Rectal smooth muscle tissue (tissue), 1 donor: Measurements from ENCODE around the gene TMEM187.

Experiments used
- H3K27ac ChIP-seq: one replicate; pipeline ENCODE4 v1.7.0; 2013; ENCODE audit warnings: low read depth, low read length, inconsistent platforms
- H3K27me3 ChIP-seq: one replicate; pipeline ENCODE4 v1.7.0; 2013; ENCODE audit warnings: low read length; ENCODE audit not compliant: control insufficient read depth, insufficient read depth
- H3K36me3 ChIP-seq: one replicate; pipeline ENCODE4 v1.7.0; 2013; ENCODE audit warnings: low read length; ENCODE audit not compliant: control insufficient read depth, insufficient read depth
- H3K4me1 ChIP-seq: one replicate; pipeline ENCODE4 v1.7.0; 2013; ENCODE audit warnings: low read length; ENCODE audit not compliant: control insufficient read depth, insufficient read depth
- H3K4me3 ChIP-seq: one replicate; pipeline ENCODE4 v1.7.0; 2013; ENCODE audit warnings: low read length
- H3K9ac ChIP-seq: one replicate; pipeline ENCODE4 v1.7.0; 2013; ENCODE audit warnings: low read length

TMEM187 gene

GRCh38 chrX:154018518-154019060 is 46.0 kb downstream of the TMEM187 start:
- H3K4me1 ChIP-seq: no peaks in the 10 kb centered on the region
- H3K27me3 ChIP-seq: peaks cover 2% of the 10 kb centered on the region
- H3K27ac ChIP-seq: no peak overlapping the region
- peak overlapping the region; percentile 61 for H3K4me3 ChIP-seq
- no peak overlapping the region for H3K9ac ChIP-seq
- no peaks in the 10 kb centered on the region for H3K36me3 ChIP-seq

- Histone ChIP-seq H3K4me1 (no peaks in the 10 kb centered on the region), H3K4me3 (peak overlapping the region; percentile 61), H3K27me3 (peaks cover 2% of the 10 kb centered on the region), H3K36me3 (no peaks in the 10 kb centered on the region), H3K9ac (no peak overlapping the region), H3K27ac (peak overlapping the region; percentile 65)
Measured at GRCh38 chrX:154019061-154019621, 46.6 kb downstream of the TMEM187 start.

- Histone ChIP-seq H3K4me3 (peak within 1 kb of the TSS; percentile 61), H3K4me1 (no peaks in the 10 kb centered on the region), H3K9ac (peak within 1 kb of the TSS; percentile 10), H3K27me3 (peaks cover 2% of the 10 kb centered on the region), H3K27ac (peak within 1 kb of the TSS; percentile 71), H3K36me3 (no peaks in the 10 kb centered on the region)
Measured at GRCh38 chrX:154019633-154020528, 47.3 kb downstream of the TMEM187 start, which contains the start of gene IRAK1. IRAK1 (minus strand) TSS chrX:154019902; CDS start chrX:154019812, 90 bp downstream.

- Histone ChIP-seq H3K27me3 (peaks cover 2% of the 10 kb centered on the region), H3K27ac (peak overlapping the region; percentile 71), H3K4me1 (no peaks in the 10 kb centered on the region), H3K4me3 (peak overlapping the region; percentile 61), H3K9ac (peak overlapping the region; percentile 10), H3K36me3 (no peaks in the 10 kb centered on the region)
Measured at GRCh38 chrX:154020536-154021115, 48.1 kb downstream of the TMEM187 start.

GRCh38 chrX:154021131-154021611 is 48.6 kb downstream of the TMEM187 start:
- Histone ChIP-seq H3K27ac (peak overlapping the region; percentile 71), H3K9ac (no peak overlapping the region), H3K4me1 (no peaks in the 10 kb centered on the region), H3K36me3 (no peaks in the 10 kb centered on the region), H3K4me3 (no peak overlapping the region), H3K27me3 (peaks cover 2% of the 10 kb centered on the region)

- H3K27ac ChIP-seq: no peak overlapping the region
- no peak overlapping the region for H3K9ac ChIP-seq
- H3K4me3 ChIP-seq: no peak overlapping the region
- no peaks in the 10 kb centered on the region for H3K4me1 ChIP-seq
- H3K27me3 ChIP-seq: peaks cover 2% of the 10 kb centered on the region
- H3K36me3 ChIP-seq: no peaks in the 10 kb centered on the region
Measured at GRCh38 chrX:154022108-154022507, 49.6 kb downstream of the TMEM187 start.

- Histone ChIP-seq H3K4me1 (no peaks in the 10 kb centered on the region), H3K9ac (no peak overlapping the region), H3K27me3 (peaks cover 3% of the 10 kb centered on the region), H3K27ac (no peak overlapping the region), H3K4me3 (no peak overlapping the region), H3K36me3 (no peaks in the 10 kb centered on the region)
Measured at GRCh38 chrX:154023276-154024000, 50.9 kb downstream of the TMEM187 start.

GRCh38 chrX:154024271-154024670 is 51.7 kb downstream of the TMEM187 start:
- no peaks in the 10 kb centered on the region for H3K4me1 ChIP-seq
- no peak overlapping the region for H3K9ac ChIP-seq
- no peaks in the 10 kb centered on the region for H3K36me3 ChIP-seq
- peaks cover 4% of the 10 kb centered on the region for H3K27me3 ChIP-seq
- H3K4me3 ChIP-seq: no peak overlapping the region
- no peak overlapping the region for H3K27ac ChIP-seq

GRCh38 chrX:154025230-154025629 is 52.7 kb downstream of the TMEM187 start:
- Histone ChIP-seq H3K36me3 (no peaks in the 10 kb centered on the region), H3K27me3 (peaks cover 7% of the 10 kb centered on the region), H3K4me1 (no peaks in the 10 kb centered on the region), H3K9ac (no peak overlapping the region), H3K4me3 (no peak overlapping the region), H3K27ac (no peak overlapping the region)

- Histone ChIP-seq H3K36me3 (no peaks in the 10 kb centered on the region), H3K9ac (no peak overlapping the region), H3K4me3 (no peak overlapping the region), H3K4me1 (no peaks in the 10 kb centered on the region), H3K27me3 (peaks cover 5% of the 10 kb centered on the region), H3K27ac (no peak overlapping the region)
Measured at GRCh38 chrX:154026136-154027021, 53.8 kb downstream of the TMEM187 start.

- Histone ChIP-seq H3K27me3 (peaks cover 5% of the 10 kb centered on the region), H3K4me3 (no peak overlapping the region), H3K36me3 (no peaks in the 10 kb centered on the region), H3K9ac (no peak overlapping the region), H3K27ac (no peak overlapping the region), H3K4me1 (no peaks in the 10 kb centered on the region)
Measured at GRCh38 chrX:154027022-154027402, 54.5 kb downstream of the TMEM187 start.
